Adrenal gland (tissue), 5 donors: ENCODE data around the gene CASP14.

Experiments
- POLR2A ChIP-seq, 2 donors: fragments of 450-650 bp; IDR thresholded peaks; one replicate each; pipeline ENCODE4 v1.6.1; 2017; ENCODE audit warnings: antibody characterized with exemption in 2 of 2, mild to moderate bottlenecking in 2 of 2, moderate library complexity in 1 of 2
- TF ChIP-seq, protein P1 (sequence below), 6 experiments: fragments of 450-650 bp in 4 of 6; fragments of 200-600 bp in 2 of 6; sonication (generic) in 1 of 6; IDR thresholded peaks; 1 replicate in 5 of 6; 2 replicates in 1 of 6; pipeline versions ENCODE4 v1.5.1 to v1.8.0; 2016 to 2021; ENCODE audit warnings: antibody characterized with exemption in 6 of 6, mild to moderate bottlenecking in 2 of 6, moderate library complexity in 1 of 6
- donor health status: DM: no; HTN: no; CAD: no.

DNA sequence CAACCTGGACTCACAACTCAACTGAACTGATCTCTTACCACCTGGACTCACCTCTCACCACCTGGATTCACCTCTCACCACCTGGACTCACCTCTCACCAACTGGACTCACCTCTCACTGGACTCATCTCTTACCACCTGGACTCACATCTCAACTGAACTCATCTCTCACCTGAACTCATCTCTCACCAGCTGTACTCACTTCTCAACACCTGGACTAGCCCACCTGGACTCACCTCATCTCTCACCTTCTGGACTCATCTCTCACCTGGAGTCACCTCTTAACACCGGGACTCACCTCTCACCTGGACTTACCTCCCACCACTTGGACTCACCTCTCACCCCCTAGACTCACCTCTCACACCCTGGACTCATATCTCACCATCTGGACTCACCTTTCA, 7.3 kb upstream of the CASP14 start:
- TF ChIP-seq, protein P1, sequence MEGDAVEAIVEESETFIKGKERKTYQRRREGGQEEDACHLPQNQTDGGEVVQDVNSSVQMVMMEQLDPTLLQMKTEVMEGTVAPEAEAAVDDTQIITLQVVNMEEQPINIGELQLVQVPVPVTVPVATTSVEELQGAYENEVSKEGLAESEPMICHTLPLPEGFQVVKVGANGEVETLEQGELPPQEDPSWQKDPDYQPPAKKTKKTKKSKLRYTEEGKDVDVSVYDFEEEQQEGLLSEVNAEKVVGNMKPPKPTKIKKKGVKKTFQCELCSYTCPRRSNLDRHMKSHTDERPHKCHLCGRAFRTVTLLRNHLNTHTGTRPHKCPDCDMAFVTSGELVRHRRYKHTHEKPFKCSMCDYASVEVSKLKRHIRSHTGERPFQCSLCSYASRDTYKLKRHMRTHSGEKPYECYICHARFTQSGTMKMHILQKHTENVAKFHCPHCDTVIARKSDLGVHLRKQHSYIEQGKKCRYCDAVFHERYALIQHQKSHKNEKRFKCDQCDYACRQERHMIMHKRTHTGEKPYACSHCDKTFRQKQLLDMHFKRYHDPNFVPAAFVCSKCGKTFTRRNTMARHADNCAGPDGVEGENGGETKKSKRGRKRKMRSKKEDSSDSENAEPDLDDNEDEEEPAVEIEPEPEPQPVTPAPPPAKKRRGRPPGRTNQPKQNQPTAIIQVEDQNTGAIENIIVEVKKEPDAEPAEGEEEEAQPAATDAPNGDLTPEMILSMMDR (IDR thresholded peaks at IDR 0.05) = no peak
- no peak for TF ChIP-seq POLR2A (IDR thresholded peaks at IDR 0.05)
